Measurements from ENCODE around the gene OSBPL10.

The OSBPL10 gene

GRCh38 chr3:31815006-31815405 is 166.1 kb downstream of the OSBPL10 start:
- H3K4me1 Mint-ChIP-seq, result peaks cover 27% of the 10 kb centered on the region
- TF ChIP-seq CTCF (IDR thresholded peaks at IDR 0.05), result no peak
- no peak for DNase-seq
- no peak overlapping the region for H3K4me3 Mint-ChIP-seq
- no peaks in the 10 kb centered on the region for H3K27me3 Mint-ChIP-seq (ENCODE audit: low read depth, poor library complexity)
- H3K9me3 Mint-ChIP-seq, result peaks cover 3% of the 10 kb centered on the region
- no peak overlapping the region for H3K27ac Mint-ChIP-seq
- no peaks in the 10 kb centered on the region for H3K36me3 Mint-ChIP-seq (ENCODE audit: low read depth)

- Mint-ChIP-seq H3K36me3 (ENCODE audit: low read depth) (no peaks in the 10 kb centered on the region), H3K4me1 (peaks cover 27% of the 10 kb centered on the region), H3K27me3 (ENCODE audit: low read depth, poor library complexity) (no peaks in the 10 kb centered on the region), H3K27ac (no peak overlapping the region), H3K4me3 (no peak overlapping the region), H3K9me3 (peaks cover 3% of the 10 kb centered on the region)
- TF ChIP-seq CTCF (IDR thresholded peaks at IDR 0.05), result no peak
- no peak for DNase-seq
These were observed 167.4 kb downstream of the OSBPL10 start for GRCh38 chr3:31813686-31814085.

GRCh38 chr3:31813197-31813596 is 167.9 kb downstream of the OSBPL10 start:
- Mint-ChIP-seq H3K27me3 (ENCODE audit: low read depth, poor library complexity) (no peaks in the 10 kb centered on the region), H3K4me1 (peaks cover 23% of the 10 kb centered on the region), H3K4me3 (no peak overlapping the region), H3K27ac (no peak overlapping the region), H3K36me3 (ENCODE audit: low read depth) (no peaks in the 10 kb centered on the region), H3K9me3 (peaks cover 3% of the 10 kb centered on the region)
- DNase-seq, result no peak
- no peak for TF ChIP-seq CTCF (IDR thresholded peaks at IDR 0.05)

- DNase-seq, result no peak
- Mint-ChIP-seq H3K4me3 (no peak overlapping the region), H3K9me3 (peaks cover 3% of the 10 kb centered on the region), H3K4me1 (peaks cover 17% of the 10 kb centered on the region), H3K27ac (no peak overlapping the region), H3K27me3 (ENCODE audit: low read depth, poor library complexity) (no peaks in the 10 kb centered on the region), H3K36me3 (ENCODE audit: low read depth) (no peaks in the 10 kb centered on the region)
- TF ChIP-seq CTCF (IDR thresholded peaks at IDR 0.05), result no peak
These were observed 170.1 kb downstream of the OSBPL10 start for GRCh38 chr3:31810991-31811433.

GRCh38 chr3:31808143-31808720 is 172.8 kb downstream of the OSBPL10 start:
- Mint-ChIP-seq H3K27ac (no peak overlapping the region), H3K4me3 (no peak overlapping the region), H3K9me3 (peaks cover 3% of the 10 kb centered on the region), H3K27me3 (ENCODE audit: low read depth, poor library complexity) (no peaks in the 10 kb centered on the region), H3K4me1 (peaks cover 19% of the 10 kb centered on the region), H3K36me3 (ENCODE audit: low read depth) (no peaks in the 10 kb centered on the region)
- TF ChIP-seq CTCF (IDR thresholded peaks at IDR 0.05), result no peak
- no peak for DNase-seq

Data from nephron progenitor cell (in vitro differentiated cells).